Measurements from ENCODE around the gene ZNF609. TPM values are rescaled to one million over a fixed set of nuclear protein-coding genes. Genes with fewer than 3 reads are reported as not detected.

ZNF609 gene
- total and polyA plus RNA-seq, 2 experiments from 2014 or later = 12.5 to 23.0 TPM

- Histone ChIP-seq H3K27ac (no peak overlapping the region), H3K27me3 (no peaks in the 10 kb centered on the region), H3K79me2 (peaks cover 93% of the 10 kb centered on the region), H3K9me2 (replicated peaks; ENCODE audit: insufficient read depth) (no peaks in the 10 kb centered on the region), H2AFZ (no peak overlapping the region), H3K36me3 (replicated peaks; ENCODE audit: insufficient read depth, low read depth) (no peaks in the 10 kb centered on the region), H3K4me2 (no peak overlapping the region), H4K20me1 (ENCODE audit: insufficient read depth, poor library complexity, severe bottlenecking) (peaks cover 19% of the 10 kb centered on the region), H3K4me3 (no peak overlapping the region), H3K4me1 (ENCODE audit: insufficient read depth) (peaks cover 10% of the 10 kb centered on the region), H3K9me3 (ENCODE audit: low read depth) (no peaks in the 10 kb centered on the region)
- WGBS (ENCODE audit: low lambda C conversion rate, missing lambda C conversion rate) = 70% methylated on average over 4 of the region's 4 CpGs
- TF ChIP-seq EZH2 (IDR thresholded peaks at IDR 0.05; ENCODE audit: borderline replicate concordance) (no peak), EZH2phosphoT487 (IDR thresholded peaks at IDR 0.05; ENCODE audit: low read depth, severe bottlenecking, unreplicated experiment) (no peak)
- TF ChIP-seq, protein P1, sequence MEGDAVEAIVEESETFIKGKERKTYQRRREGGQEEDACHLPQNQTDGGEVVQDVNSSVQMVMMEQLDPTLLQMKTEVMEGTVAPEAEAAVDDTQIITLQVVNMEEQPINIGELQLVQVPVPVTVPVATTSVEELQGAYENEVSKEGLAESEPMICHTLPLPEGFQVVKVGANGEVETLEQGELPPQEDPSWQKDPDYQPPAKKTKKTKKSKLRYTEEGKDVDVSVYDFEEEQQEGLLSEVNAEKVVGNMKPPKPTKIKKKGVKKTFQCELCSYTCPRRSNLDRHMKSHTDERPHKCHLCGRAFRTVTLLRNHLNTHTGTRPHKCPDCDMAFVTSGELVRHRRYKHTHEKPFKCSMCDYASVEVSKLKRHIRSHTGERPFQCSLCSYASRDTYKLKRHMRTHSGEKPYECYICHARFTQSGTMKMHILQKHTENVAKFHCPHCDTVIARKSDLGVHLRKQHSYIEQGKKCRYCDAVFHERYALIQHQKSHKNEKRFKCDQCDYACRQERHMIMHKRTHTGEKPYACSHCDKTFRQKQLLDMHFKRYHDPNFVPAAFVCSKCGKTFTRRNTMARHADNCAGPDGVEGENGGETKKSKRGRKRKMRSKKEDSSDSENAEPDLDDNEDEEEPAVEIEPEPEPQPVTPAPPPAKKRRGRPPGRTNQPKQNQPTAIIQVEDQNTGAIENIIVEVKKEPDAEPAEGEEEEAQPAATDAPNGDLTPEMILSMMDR (IDR thresholded peaks at IDR 0.05; ENCODE audit: poor library complexity) = no peak
- DNase-seq (ENCODE audit: low spot score) = no peak
Observed at GRCh38 chr15:64571857-64572291, 111.5 kb downstream of the ZNF609 start.

DNA sequence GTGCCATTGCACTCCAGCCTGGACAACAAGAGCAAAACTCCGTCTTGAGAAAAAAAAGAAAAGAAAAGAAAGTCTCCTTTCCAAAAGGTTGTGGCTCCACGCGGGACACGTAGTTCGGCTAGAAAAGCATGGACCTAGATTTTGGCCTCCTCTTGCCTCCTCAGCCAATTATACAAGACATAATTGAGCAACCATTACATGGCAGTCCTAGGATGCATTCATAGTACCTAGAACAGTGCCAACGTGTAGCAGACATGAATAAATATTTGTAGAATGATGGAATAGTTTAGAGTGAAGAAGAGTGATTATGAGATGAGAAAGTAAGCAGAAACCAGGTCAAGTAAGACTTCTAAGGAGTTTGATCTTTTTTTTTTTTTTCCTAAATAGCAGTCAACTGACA is 112.5 kb downstream of the ZNF609 start:
- Histone ChIP-seq H3K27me3 (no peaks in the 10 kb centered on the region), H3K27ac (no peak overlapping the region), H2AFZ (no peak overlapping the region), H3K79me2 (peaks cover 86% of the 10 kb centered on the region), H3K4me2 (no peak overlapping the region), H3K4me1 (ENCODE audit: insufficient read depth) (peaks cover 10% of the 10 kb centered on the region), H3K4me3 (no peak overlapping the region), H3K36me3 (replicated peaks; ENCODE audit: insufficient read depth, low read depth) (no peaks in the 10 kb centered on the region), H3K9me2 (replicated peaks; ENCODE audit: insufficient read depth) (no peaks in the 10 kb centered on the region), H3K9me3 (ENCODE audit: low read depth) (no peaks in the 10 kb centered on the region), H4K20me1 (ENCODE audit: insufficient read depth, poor library complexity, severe bottlenecking) (peaks cover 15% of the 10 kb centered on the region)
- no peak for DNase-seq (ENCODE audit: low spot score)
- WGBS (ENCODE audit: low lambda C conversion rate, missing lambda C conversion rate) = 95% methylated on average over 6 of the region's 6 CpGs
- TF ChIP-seq EZH2phosphoT487 (IDR thresholded peaks at IDR 0.05; ENCODE audit: low read depth, severe bottlenecking, unreplicated experiment) = no peak
- TF ChIP-seq, protein P1 (IDR thresholded peaks at IDR 0.05; ENCODE audit: poor library complexity) = no peak
- TF ChIP-seq EZH2 (IDR thresholded peaks at IDR 0.05; ENCODE audit: borderline replicate concordance) = no peak

DNA sequence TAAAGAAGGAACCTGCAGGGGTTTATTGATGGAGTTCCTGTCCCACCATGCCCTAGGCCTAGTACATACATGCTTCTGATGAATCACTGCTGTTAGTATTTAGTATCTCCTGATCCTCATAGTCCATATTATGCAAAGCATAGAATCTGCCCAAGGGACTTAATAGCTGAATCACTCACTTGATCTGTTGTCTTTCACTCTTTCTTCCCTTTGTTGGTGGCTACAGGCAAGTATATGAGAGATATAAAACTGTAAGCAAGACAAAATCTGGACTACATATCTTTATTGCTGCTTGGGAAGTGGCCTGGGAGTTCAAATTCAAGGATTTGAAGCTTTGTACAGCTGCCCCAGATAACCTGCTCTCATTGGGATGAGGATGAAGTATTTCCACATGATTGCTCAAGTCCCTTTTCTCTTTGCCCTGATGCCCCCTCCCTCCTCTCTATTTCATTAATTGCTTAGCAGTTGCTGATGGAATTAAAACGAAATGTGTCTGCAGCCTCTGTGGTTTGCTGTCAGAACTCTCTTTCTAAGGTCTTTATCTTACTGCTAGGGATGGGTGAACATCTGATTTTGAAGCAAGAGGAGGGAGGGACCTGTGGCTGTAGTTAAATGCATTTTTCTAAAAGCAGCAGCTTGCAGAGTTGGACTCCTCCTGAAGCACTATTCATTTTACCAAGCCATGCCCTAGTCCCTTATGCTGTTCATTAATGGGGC is 114.1 kb downstream of the ZNF609 start:
- Histone ChIP-seq H3K27me3 (no peaks in the 10 kb centered on the region), H3K9me2 (replicated peaks; ENCODE audit: insufficient read depth) (no peaks in the 10 kb centered on the region), H3K9me3 (ENCODE audit: low read depth) (no peaks in the 10 kb centered on the region), H3K79me2 (peaks cover 86% of the 10 kb centered on the region), H3K36me3 (replicated peaks; ENCODE audit: insufficient read depth, low read depth) (no peaks in the 10 kb centered on the region), H3K4me3 (no peak overlapping the region), H2AFZ (no peak overlapping the region), H3K27ac (peak overlapping the region; percentile 15), H3K4me2 (no peak overlapping the region), H3K4me1 (ENCODE audit: insufficient read depth) (peaks cover 3% of the 10 kb centered on the region), H4K20me1 (ENCODE audit: insufficient read depth, poor library complexity, severe bottlenecking) (peaks cover 9% of the 10 kb centered on the region)
- DNase-seq (ENCODE audit: low spot score) = no peak
- 71% methylated on average over 1 of the region's 1 CpG for WGBS (ENCODE audit: low lambda C conversion rate, missing lambda C conversion rate)
- no peak for TF ChIP-seq EZH2phosphoT487 (IDR thresholded peaks at IDR 0.05; ENCODE audit: low read depth, severe bottlenecking, unreplicated experiment)

- Histone ChIP-seq H3K27ac (peak overlapping the region; percentile 37), H3K9me2 (replicated peaks; ENCODE audit: insufficient read depth) (no peaks in the 10 kb centered on the region), H2AFZ (no peak overlapping the region), H3K79me2 (peaks cover 89% of the 10 kb centered on the region), H3K4me1 (ENCODE audit: insufficient read depth) (peaks cover 7% of the 10 kb centered on the region), H3K36me3 (replicated peaks; ENCODE audit: insufficient read depth, low read depth) (no peaks in the 10 kb centered on the region), H4K20me1 (ENCODE audit: insufficient read depth, poor library complexity, severe bottlenecking) (peaks cover 17% of the 10 kb centered on the region), H3K27me3 (no peaks in the 10 kb centered on the region), H3K9me3 (ENCODE audit: low read depth) (peaks cover 10% of the 10 kb centered on the region), H3K4me3 (no peak overlapping the region), H3K4me2 (no peak overlapping the region)
- no peak for TF ChIP-seq EZH2 (IDR thresholded peaks at IDR 0.05; ENCODE audit: borderline replicate concordance)
- TF ChIP-seq EZH2phosphoT487 (IDR thresholded peaks at IDR 0.05; ENCODE audit: low read depth, severe bottlenecking, unreplicated experiment) = no peak
- TF ChIP-seq, protein P1 (IDR thresholded peaks at IDR 0.05; ENCODE audit: poor library complexity) = no peak
- no peak for DNase-seq (ENCODE audit: low spot score)
- WGBS (ENCODE audit: low lambda C conversion rate, missing lambda C conversion rate) = 84% methylated on average over 9 of the region's 9 CpGs
Observed at GRCh38 chr15:64580696-64581407, 120.5 kb downstream of the ZNF609 start.
